Measurements from ENCODE around the gene ZNF33A.
"Not testable (repeated sequence)": the region's sequence is repeated elsewhere in the genome, so short reads cannot be mapped to it uniquely, and the experiment has no call there.

ZNF33A gene

GRCh38 chr10:38043516-38043915 lies 33.0 kb downstream of the ZNF33A start:
- in situ Hi-C loops (cut with HindIII; ENCODE audit: low sequenced_read_pairs), result no loop called here

- in situ Hi-C loops (cut with HindIII; ENCODE audit: low sequenced_read_pairs), result no loop called here
Observed at GRCh38 chr10:38045129-38045528, 34.7 kb downstream of the ZNF33A start.

- in situ Hi-C loops (cut with HindIII; ENCODE audit: low sequenced_read_pairs), result no loop called here
Observed at GRCh38 chr10:38047666-38048065, 37.2 kb downstream of the ZNF33A start.

GRCh38 chr10:38050212-38050611 lies 39.7 kb downstream of the ZNF33A start:
- in situ Hi-C loops (cut with HindIII; ENCODE audit: low sequenced_read_pairs), result no loop called here

GRCh38 chr10:38054361-38054797 lies 43.9 kb downstream of the ZNF33A start:
- in situ Hi-C loops (cut with HindIII; ENCODE audit: low sequenced_read_pairs), result no loop called here

GRCh38 chr10:38055274-38055894 lies 44.9 kb downstream of the ZNF33A start:
- in situ Hi-C loops (cut with HindIII; ENCODE audit: low sequenced_read_pairs), result not testable (repeated sequence)

GRCh38 chr10:38069663-38070062 lies 59.2 kb downstream of the ZNF33A start:
- in situ Hi-C loops (cut with HindIII; ENCODE audit: low sequenced_read_pairs), result not testable (repeated sequence)

- in situ Hi-C loops (cut with HindIII; ENCODE audit: low sequenced_read_pairs), result no loop called here
Observed at GRCh38 chr10:38070501-38070900, 60.0 kb downstream of the ZNF33A start.

- in situ Hi-C loops (cut with HindIII; ENCODE audit: low sequenced_read_pairs), result no loop called here
Observed at GRCh38 chr10:38072552-38072951, 62.1 kb downstream of the ZNF33A start.

- in situ Hi-C loops (cut with HindIII; ENCODE audit: low sequenced_read_pairs), result no loop called here
Observed at GRCh38 chr10:38076687-38077086, 66.2 kb downstream of the ZNF33A start.

GRCh38 chr10:38093318-38093717 lies 82.8 kb downstream of the ZNF33A start:
- in situ Hi-C loops (cut with HindIII; ENCODE audit: low sequenced_read_pairs), result not testable (repeated sequence)

- in situ Hi-C loops (cut with HindIII; ENCODE audit: low sequenced_read_pairs), result no loop called here
Observed at GRCh38 chr10:38093816-38094157, 83.3 kb downstream of the ZNF33A start.

GRCh38 chr10:38094158-38094926 lies 83.9 kb downstream of the ZNF33A start, which contains the start of gene ZNF37A:
TSS of gene ZNF37A (plus strand) at chr10:38094337. CDS start at chr10:38096618, 2,281 bp downstream.
- in situ Hi-C loops (cut with HindIII; ENCODE audit: low sequenced_read_pairs), result no loop called here

GRCh38 chr10:38094927-38095574 lies 84.6 kb downstream of the ZNF33A start:
- in situ Hi-C loops (cut with HindIII; ENCODE audit: low sequenced_read_pairs), result no loop called here

- in situ Hi-C loops (cut with HindIII; ENCODE audit: low sequenced_read_pairs), result no loop called here
Observed at GRCh38 chr10:38102880-38103279, 92.4 kb downstream of the ZNF33A start.

- in situ Hi-C loops (cut with HindIII; ENCODE audit: low sequenced_read_pairs), result no loop called here
Observed at GRCh38 chr10:38103756-38104155, 93.3 kb downstream of the ZNF33A start.

- in situ Hi-C loops (cut with HindIII; ENCODE audit: low sequenced_read_pairs), result no loop called here
Observed at GRCh38 chr10:38112159-38112558, 101.7 kb downstream of the ZNF33A start.

Measured in DLD1 (cell line).